RPMI8226 (cell line): Measurements from ENCODE around the gene ADGRB3.
"Not testable (repeated sequence)": the region's sequence is repeated elsewhere in the genome, so short reads cannot be mapped to it uniquely, and the experiment has no call there.

Source experiments
- DNase-seq: peaks from one replicate; pipeline ENCODE4 v3.0.0-alpha.2; 2015

ADGRB3 gene

GRCh38 chr6:68651011-68651985 lies 16.2 kb downstream of the ADGRB3 start:
- DNase-seq = no peak

GRCh38 chr6:68652117-68652536 lies 17.0 kb downstream of the ADGRB3 start:
- no peak for DNase-seq

- no peak for DNase-seq
Measured at GRCh38 chr6:68653074-68653705, 18.1 kb downstream of the ADGRB3 start.

GRCh38 chr6:68653706-68654089 lies 18.6 kb downstream of the ADGRB3 start:
- DNase-seq = no peak

GRCh38 chr6:68654134-68654533 lies 19.1 kb downstream of the ADGRB3 start:
- DNase-seq = no peak

- no peak for DNase-seq
Measured at GRCh38 chr6:68655028-68655427, 19.9 kb downstream of the ADGRB3 start.

- no peak for DNase-seq
Measured at GRCh38 chr6:68657374-68658139, 22.5 kb downstream of the ADGRB3 start.

GRCh38 chr6:68658338-68658737 lies 23.3 kb downstream of the ADGRB3 start:
- DNase-seq = no peak

- no peak for DNase-seq
Measured at GRCh38 chr6:68673255-68673654, 38.2 kb downstream of the ADGRB3 start.

- no peak for DNase-seq
Measured at GRCh38 chr6:68675548-68675947, 40.5 kb downstream of the ADGRB3 start.

GRCh38 chr6:68676094-68676493 lies 41.0 kb downstream of the ADGRB3 start:
- DNase-seq = not testable (repeated sequence)

- no peak for DNase-seq
Measured at GRCh38 chr6:68677058-68677457, 42.0 kb downstream of the ADGRB3 start.

GRCh38 chr6:68679399-68679798 lies 44.3 kb downstream of the ADGRB3 start:
- DNase-seq = no peak

- DNase-seq = no peak
Measured at GRCh38 chr6:68680264-68680663, 45.2 kb downstream of the ADGRB3 start.

- DNase-seq = peak; percentile 19
Measured at GRCh38 chr6:68689910-68690309, 54.8 kb downstream of the ADGRB3 start.

GRCh38 chr6:68691120-68691519 lies 56.0 kb downstream of the ADGRB3 start:
- no peak for DNase-seq

GRCh38 chr6:68693271-68693670 lies 58.2 kb downstream of the ADGRB3 start:
- DNase-seq = no peak

- DNase-seq = no peak
Measured at GRCh38 chr6:68695403-68695802, 60.3 kb downstream of the ADGRB3 start.

GRCh38 chr6:68695838-68696237 lies 60.8 kb downstream of the ADGRB3 start:
- DNase-seq = no peak

GRCh38 chr6:68697394-68697793 lies 62.3 kb downstream of the ADGRB3 start:
- no peak for DNase-seq

GRCh38 chr6:68701159-68701558 lies 66.1 kb downstream of the ADGRB3 start:
- DNase-seq = no peak

GRCh38 chr6:68704485-68704884 lies 69.4 kb downstream of the ADGRB3 start:
- no peak for DNase-seq

GRCh38 chr6:68709091-68709490 lies 74.0 kb downstream of the ADGRB3 start:
- DNase-seq = no peak
